SK-N-SH (cell line): Measurements from ENCODE around the gene MYCL. TPM values are rescaled to one million over a fixed set of nuclear protein-coding genes. Genes with fewer than 3 reads are reported as not detected.
A peak's percentile ranks its signal among the peaks of the same experiment; 100 is the strongest.

Source experiments
- CTCF ChIA-PET: fragments of 300-600, 350-600 bp; formaldehyde crosslinking; extraction: SDS; loops from one replicate; lab custom pipeline; 2021; lab: Yijun Ruan, JAX
- POLR2A ChIA-PET: fragments of 350-600 bp; sonication (Branson Sonifier 250); formaldehyde crosslinking; extraction: SDS; loops from one replicate; lab custom pipeline; 2020; ENCODE audit warnings: antibody characterized with exemption, inconsistent platforms; lab: Yijun Ruan, JAX
- DNase-seq: peaks from one replicate; pipeline ENCODE4 v3.0.0; 2012
- H2AFZ ChIP-seq: fragments of 200-600 bp; sonication (generic); 2 replicates; pipeline ENCODE4 v1.8.1; 2016; ENCODE audit warnings: antibody characterized with exemption, mild to moderate bottlenecking, low read depth
- H3F3A ChIP-seq: fragments of 200-600 bp; sonication (generic); replicated peaks from 2 replicates; pipeline ENCODE3; 2016; ENCODE audit warnings: antibody characterized with exemption, mild to moderate bottlenecking; ENCODE audit not compliant: insufficient read depth
- H3K27ac ChIP-seq, 2 experiments: fragments of 200-500 bp in 1 of 2; fragments of 200-600 bp in 1 of 2; sonication (Bioruptor generic) in 1 of 2; sonication (generic), shearing (Covaris generic) in 1 of 2; 2 replicates each; pipeline versions ENCODE4 v1.5.1 to v1.6.1; 2014 to 2016; ENCODE audit warnings: low read depth in 2 of 2, inconsistent platforms in 1 of 2, low read length in 1 of 2, mild to moderate bottlenecking in 1 of 2, mixed read lengths in 1 of 2
- H3K27me3 ChIP-seq: fragments of 200-600 bp; sonication (generic), shearing (Covaris generic); 2 replicates; pipeline ENCODE4 v1.6.1; 2016; ENCODE audit warnings: mixed run types; ENCODE audit not compliant: insufficient read depth
- H3K36me3 ChIP-seq, 2 experiments: fragments of 200-500 bp in 1 of 2; fragments of 200-600 bp in 1 of 2; sonication (Bioruptor generic) in 1 of 2; sonication (generic) in 1 of 2; replicated peaks in 1 of 2; 2 replicates each; pipeline versions ENCODE3 to v1.5.1; 2014 to 2016; ENCODE audit warnings: low read length in 1 of 2, mild to moderate bottlenecking in 1 of 2; ENCODE audit not compliant: insufficient read depth in 2 of 2, control insufficient read depth in 1 of 2
- H3K4me1 ChIP-seq, 2 experiments: fragments of 200-500 bp in 1 of 2; fragments of 200-600 bp in 1 of 2; sonication (Bioruptor generic) in 1 of 2; sonication (generic), shearing (Covaris generic) in 1 of 2; 2 replicates each; pipeline versions ENCODE4 v1.5.1 to v1.6.1; 2014 to 2016; ENCODE audit warnings: low read depth in 1 of 2, low read length in 1 of 2, mixed run types in 1 of 2; ENCODE audit not compliant: insufficient read depth in 2 of 2, control insufficient read depth in 1 of 2
- H3K4me2 ChIP-seq: fragments of 200-600 bp; sonication (generic), shearing (Covaris generic); 2 replicates; pipeline ENCODE4 v1.6.1; 2017; ENCODE audit warnings: mixed run types
- H3K4me3 ChIP-seq, 2 experiments: fragments of 200-500 bp in 1 of 2; fragments of 200-600 bp in 1 of 2; sonication (Bioruptor generic) in 1 of 2; sonication (generic), shearing (Covaris generic) in 1 of 2; 2 replicates each; pipeline versions ENCODE4 v1.5.1 to v1.8.1; 2014 to 2016; ENCODE audit warnings: low read depth in 2 of 2, inconsistent platforms in 1 of 2, low read length in 1 of 2, mild to moderate bottlenecking in 1 of 2, mixed read lengths in 1 of 2, moderate library complexity in 1 of 2
- H3K79me2 ChIP-seq: fragments of 200-600 bp; sonication (generic); 2 replicates; pipeline ENCODE4 v1.8.1; 2017; ENCODE audit warnings: mild to moderate bottlenecking; ENCODE audit not compliant: insufficient read depth
- H3K9ac ChIP-seq: fragments of 200-600 bp; sonication (generic); 2 replicates; pipeline ENCODE4 v1.6.1; 2017; ENCODE audit warnings: mixed run types
- H3K9me2 ChIP-seq: fragments of 200-600 bp; sonication (generic); 2 replicates; pipeline ENCODE4 v1.6.1; 2017; ENCODE audit warnings: mixed run types
- H3K9me3 ChIP-seq: fragments of 200-600 bp; sonication (generic); 2 replicates; pipeline ENCODE4 v1.6.1; 2017; ENCODE audit warnings: mixed run types, mild to moderate bottlenecking, moderate library complexity
- H4K20me1 ChIP-seq: fragments of 200-600 bp; sonication (generic); 2 replicates; pipeline ENCODE4 v1.6.1; 2017; ENCODE audit warnings: mild to moderate bottlenecking, mixed run types; ENCODE audit not compliant: insufficient read depth
- ELF1 ChIP-seq: IDR thresholded peaks from 2 replicates; pipeline ENCODE4 v1.4.0; 2012
- EP300 ChIP-seq, 2 experiments: IDR thresholded peaks; 2 replicates each; pipeline versions ENCODE4 v1.4.0 to v1.6.1; 2012; ENCODE audit warnings: borderline replicate concordance in 1 of 2, low read depth in 1 of 2, low read length in 1 of 2
- FOXJ3 ChIP-seq: sonication (generic); formaldehyde crosslinking; IDR thresholded peaks from 2 replicates; pipeline ENCODE4 v1.5.1; 2020; ENCODE audit warnings: mild to moderate bottlenecking, missing genetic modification reagents
- GABPA ChIP-seq: IDR thresholded peaks from 2 replicates; pipeline ENCODE4 v1.4.0; 2012; ENCODE audit warnings: low read depth, mild to moderate bottlenecking
- GATA2 ChIP-seq: sonication (generic); formaldehyde crosslinking; IDR thresholded peaks from 2 replicates; pipeline ENCODE4 v1.5.0; 2020; ENCODE audit warnings: mild to moderate bottlenecking, missing genetic modification reagents
- MEF2A ChIP-seq: IDR thresholded peaks from 2 replicates; pipeline ENCODE4 v1.4.0; 2012; ENCODE audit warnings: low read depth, borderline replicate concordance
- MXI1 ChIP-seq: IDR thresholded peaks from 2 replicates; pipeline ENCODE4 v1.6.1; 2012; ENCODE audit warnings: mild to moderate bottlenecking, low read depth, low read length, improper control_type of control experiment
- NRF1 ChIP-seq: IDR thresholded peaks from 2 replicates; pipeline ENCODE4 v1.6.1; 2012; ENCODE audit warnings: low read depth, mild to moderate bottlenecking, low read length
- POLR2AphosphoS5 ChIP-seq: IDR thresholded peaks from 2 replicates; pipeline ENCODE4 v1.6.1; 2012; ENCODE audit warnings: low read depth, low read length
- RAD21 ChIP-seq: IDR thresholded peaks from 2 replicates; pipeline ENCODE4 v1.6.1; 2012; ENCODE audit warnings: mild to moderate bottlenecking, low read length
- RCOR1 ChIP-seq: fragments of 150-350 bp; IDR thresholded peaks from 2 replicates; pipeline ENCODE4 v1.6.1; 2017; ENCODE audit warnings: antibody characterized with exemption, low read length
- SMC3 ChIP-seq: IDR thresholded peaks from 2 replicates; pipeline ENCODE4 v1.6.1; 2012; ENCODE audit warnings: low read depth, low read length, improper control_type of control experiment
- TAF1 ChIP-seq: IDR thresholded peaks from 2 replicates; pipeline ENCODE4 v1.6.1; 2012; ENCODE audit warnings: low read depth, mild to moderate bottlenecking, low read length, moderate library complexity, borderline replicate concordance
- YY1 ChIP-seq: IDR thresholded peaks from 2 replicates; pipeline ENCODE4 v1.4.0; 2012; ENCODE audit warnings: low read depth, mild to moderate bottlenecking
- WGBS: methylation state at CpG from one replicate; pipeline ENCODE4 v1.1.6; 2017; ENCODE audit warnings: low lambda C conversion rate; 5-methylcytosine and 5-hydroxymethylcytosine counted together
- polyA plus RNA-seq, 3 experiments: library from polyadenylated mRNA; depleted of rRNA; stranded (reverse); fragments of >200 nt; gene quantifications; 2 replicates each; pipeline ENCODE4 v1.2.3, GENCODE V29; 2012
- TF ChIP-seq, protein P1 (sequence below): fragments of 150-350 bp; IDR thresholded peaks from 2 replicates; pipeline ENCODE4 v1.6.1; 2017; ENCODE audit warnings: antibody characterized with exemption, low read length, low read depth, borderline replicate concordance
- TF ChIP-seq, protein P2 (sequence below): IDR thresholded peaks from 2 replicates; pipeline ENCODE4; 2012
- TF ChIP-seq, protein P3 (sequence below): fragments of 150-350 bp; IDR thresholded peaks from 2 replicates; pipeline ENCODE4 v1.6.1; 2016; ENCODE audit warnings: mild to moderate bottlenecking, low read depth, low read length

The MYCL gene
- polyA plus RNA-seq, 1 of the 3 experiments (the other 2 are of a cell fraction): 0.48 TPM

DNA sequence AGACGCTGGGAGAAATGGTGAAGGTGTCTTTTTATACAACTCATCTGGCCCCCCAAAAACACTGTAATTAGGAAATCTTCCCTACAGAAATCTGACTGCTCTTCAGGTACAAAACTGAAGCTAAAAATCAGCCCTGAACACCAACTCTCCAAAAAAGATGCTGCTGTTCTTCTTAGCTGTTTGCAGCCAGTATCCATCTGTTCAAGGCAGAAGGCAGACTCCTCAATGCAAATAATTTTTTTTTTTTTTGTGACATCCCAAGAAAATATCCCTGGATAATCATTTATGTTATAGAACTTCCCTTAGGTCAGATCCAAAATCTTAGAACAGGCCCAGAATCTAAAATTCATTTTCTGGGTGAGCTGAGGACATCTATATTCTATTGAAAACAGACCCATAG, 54.9 kb downstream of the MYCL start:
- 100% methylated on average over 1 of the region's 1 CpG for WGBS

GRCh38 chr1:39845569-39846566, 55.8 kb downstream of the MYCL start:
- H3F3A ChIP-seq: peaks cover 13% of the 10 kb centered on the region
- 0 out of 2 replicates have a peak overlapping the region, but pooled peaks have one; percentile 1 for H3K4me2 ChIP-seq
- no peak overlapping the region for H3K4me3 ChIP-seq
- H2AFZ ChIP-seq: no peak overlapping the region
- ChIA-PET CTCF (interaction anchor here (0.6 to 2.9 kb wide), 8 partner anchors 9 to 187 kb away, joined by 3 to 19 read pairs (median 4); partner anchors contain the start of gene MYCL), POLR2A (interaction anchor here (1.1 kb wide), 1 partner anchor 38 kb away, joined by 3 read pairs; the partner anchor contains the start of gene TRIT1)
- WGBS: 40% methylated on average over 7 of the region's 7 CpGs
- no peaks in the 10 kb centered on the region; the same call in 1 of the 2 replicates for H3K79me2 ChIP-seq
- H3K36me3 ChIP-seq: peaks cover 53 to 77% of the 10 kb centered on the region in 2 experiments
- H3K27me3 ChIP-seq: no peaks in the 10 kb centered on the region
- H3K9me3 ChIP-seq: no peaks in the 10 kb centered on the region
- no peak overlapping the region for H3K9ac ChIP-seq
- H3K4me1 ChIP-seq: peaks cover 13 to 18% of the 10 kb centered on the region in 2 experiments
- H3K9me2 ChIP-seq: no peaks in the 10 kb centered on the region
- H4K20me1 ChIP-seq: peaks cover 14% of the 10 kb centered on the region
- peak overlapping the region; percentile 59 to 76; a peak in 3 of 4 replicates for H3K27ac ChIP-seq
- DNase-seq: peak; percentile 84
- no peak for TF ChIP-seq ELF1
- TF ChIP-seq GATA2: no peak
- TF ChIP-seq YY1: no peak
- peak; percentile 62; the same call in 1 of the 2 replicates for TF ChIP-seq RCOR1
- peak; percentile 54; the same call in 1 of the 2 replicates for TF ChIP-seq POLR2AphosphoS5
- TF ChIP-seq FOXJ3 (CRISPR knock-in tag): no peak
- TF ChIP-seq TAF1: no peak
- TF ChIP-seq, protein P1, sequence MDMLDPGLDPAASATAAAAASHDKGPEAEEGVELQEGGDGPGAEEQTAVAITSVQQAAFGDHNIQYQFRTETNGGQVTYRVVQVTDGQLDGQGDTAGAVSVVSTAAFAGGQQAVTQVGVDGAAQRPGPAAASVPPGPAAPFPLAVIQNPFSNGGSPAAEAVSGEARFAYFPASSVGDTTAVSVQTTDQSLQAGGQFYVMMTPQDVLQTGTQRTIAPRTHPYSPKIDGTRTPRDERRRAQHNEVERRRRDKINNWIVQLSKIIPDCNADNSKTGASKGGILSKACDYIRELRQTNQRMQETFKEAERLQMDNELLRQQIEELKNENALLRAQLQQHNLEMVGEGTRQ: no peak
- TF ChIP-seq EP300 (IDR thresholded peaks at IDR 0.05; ENCODE audit: borderline replicate concordance in 1 of 2, low read depth in 1 of 2, low read length in 1 of 2): no peak
- TF ChIP-seq, protein P2, sequence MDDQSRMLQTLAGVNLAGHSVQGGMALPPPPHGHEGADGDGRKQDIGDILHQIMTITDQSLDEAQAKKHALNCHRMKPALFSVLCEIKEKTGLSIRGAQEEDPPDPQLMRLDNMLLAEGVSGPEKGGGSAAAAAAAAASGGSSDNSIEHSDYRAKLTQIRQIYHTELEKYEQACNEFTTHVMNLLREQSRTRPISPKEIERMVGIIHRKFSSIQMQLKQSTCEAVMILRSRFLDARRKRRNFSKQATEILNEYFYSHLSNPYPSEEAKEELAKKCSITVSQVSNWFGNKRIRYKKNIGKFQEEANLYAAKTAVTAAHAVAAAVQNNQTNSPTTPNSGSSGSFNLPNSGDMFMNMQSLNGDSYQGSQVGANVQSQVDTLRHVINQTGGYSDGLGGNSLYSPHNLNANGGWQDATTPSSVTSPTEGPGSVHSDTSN: peak; percentile 24; the same call in 1 of the 2 replicates

More for the DNA sequence above, 54.9 kb downstream of the MYCL start:
- DNase-seq: no peak
- H3K79me2 ChIP-seq: no peaks in the 10 kb centered on the region; the same call in 1 of the 2 replicates
- no peaks in the 10 kb centered on the region for H3K27me3 ChIP-seq
- H3K4me2 ChIP-seq: no peak overlapping the region
- H3K9me2 ChIP-seq: no peaks in the 10 kb centered on the region
- no peak overlapping the region for H3K4me3 ChIP-seq
- peaks cover 13% of the 10 kb centered on the region for H3F3A ChIP-seq
- peaks cover 14% of the 10 kb centered on the region for H4K20me1 ChIP-seq
- no peak overlapping the region for H3K9ac ChIP-seq
- CTCF ChIA-PET: interaction anchor here (2.8 to 2.9 kb wide), 2 partner anchors 10 to 55 kb away, joined by 11 to 19 read pairs; partner anchors contain the start of gene MYCL
- no peak overlapping the region for H2AFZ ChIP-seq
- peak overlapping the region; percentile 59 to 76; a peak in 2 of 4 replicates for H3K27ac ChIP-seq
- no peaks in the 10 kb centered on the region for H3K9me3 ChIP-seq
- POLR2A ChIA-PET: no interaction called here
- no peak for TF ChIP-seq GABPA
- no peak for TF ChIP-seq FOXJ3 (CRISPR knock-in tag)
- TF ChIP-seq POLR2AphosphoS5: no peak
- no peak for TF ChIP-seq MEF2A
- TF ChIP-seq GATA2: no peak
- TF ChIP-seq ELF1: no peak
- no peak for TF ChIP-seq MXI1
- no peak for TF ChIP-seq SMC3
- TF ChIP-seq, protein P2: no peak
- TF ChIP-seq EP300 (IDR thresholded peaks at IDR 0.05; ENCODE audit: borderline replicate concordance in 1 of 2, low read depth in 1 of 2, low read length in 1 of 2): no peak
- TF ChIP-seq, protein P3, sequence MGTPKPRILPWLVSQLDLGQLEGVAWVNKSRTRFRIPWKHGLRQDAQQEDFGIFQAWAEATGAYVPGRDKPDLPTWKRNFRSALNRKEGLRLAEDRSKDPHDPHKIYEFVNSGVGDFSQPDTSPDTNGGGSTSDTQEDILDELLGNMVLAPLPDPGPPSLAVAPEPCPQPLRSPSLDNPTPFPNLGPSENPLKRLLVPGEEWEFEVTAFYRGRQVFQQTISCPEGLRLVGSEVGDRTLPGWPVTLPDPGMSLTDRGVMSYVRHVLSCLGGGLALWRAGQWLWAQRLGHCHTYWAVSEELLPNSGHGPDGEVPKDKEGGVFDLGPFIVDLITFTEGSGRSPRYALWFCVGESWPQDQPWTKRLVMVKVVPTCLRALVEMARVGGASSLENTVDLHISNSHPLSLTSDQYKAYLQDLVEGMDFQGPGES: no peak
- TF ChIP-seq NRF1: no peak
- no peak for TF ChIP-seq RAD21
- peaks cover 13 to 18% of the 10 kb centered on the region in 2 experiments for H3K4me1 ChIP-seq
- H3K36me3 ChIP-seq: peaks cover 52 to 72% of the 10 kb centered on the region in 2 experiments
